ENCODE results near the gene SHISA8.

GRCh38 chr22:41875531-41876270 is 39.2 kb downstream of the SHISA8 start:
- no peak for TF ChIP-seq CTCF (IDR thresholded peaks at IDR 0.05)
- TF ChIP-seq POLR2A (IDR thresholded peaks at IDR 0.05): no peak
